IPS DF 4.7 (cell line): ENCODE data around the gene TNRC6C.

Source experiments
- DNase-seq: peaks from one replicate; pipeline ENCODE4 v3.0.0-alpha.2; 2013; ENCODE audit warnings: low spot score; ENCODE audit errors: extremely low read depth

TNRC6C gene

DNA sequence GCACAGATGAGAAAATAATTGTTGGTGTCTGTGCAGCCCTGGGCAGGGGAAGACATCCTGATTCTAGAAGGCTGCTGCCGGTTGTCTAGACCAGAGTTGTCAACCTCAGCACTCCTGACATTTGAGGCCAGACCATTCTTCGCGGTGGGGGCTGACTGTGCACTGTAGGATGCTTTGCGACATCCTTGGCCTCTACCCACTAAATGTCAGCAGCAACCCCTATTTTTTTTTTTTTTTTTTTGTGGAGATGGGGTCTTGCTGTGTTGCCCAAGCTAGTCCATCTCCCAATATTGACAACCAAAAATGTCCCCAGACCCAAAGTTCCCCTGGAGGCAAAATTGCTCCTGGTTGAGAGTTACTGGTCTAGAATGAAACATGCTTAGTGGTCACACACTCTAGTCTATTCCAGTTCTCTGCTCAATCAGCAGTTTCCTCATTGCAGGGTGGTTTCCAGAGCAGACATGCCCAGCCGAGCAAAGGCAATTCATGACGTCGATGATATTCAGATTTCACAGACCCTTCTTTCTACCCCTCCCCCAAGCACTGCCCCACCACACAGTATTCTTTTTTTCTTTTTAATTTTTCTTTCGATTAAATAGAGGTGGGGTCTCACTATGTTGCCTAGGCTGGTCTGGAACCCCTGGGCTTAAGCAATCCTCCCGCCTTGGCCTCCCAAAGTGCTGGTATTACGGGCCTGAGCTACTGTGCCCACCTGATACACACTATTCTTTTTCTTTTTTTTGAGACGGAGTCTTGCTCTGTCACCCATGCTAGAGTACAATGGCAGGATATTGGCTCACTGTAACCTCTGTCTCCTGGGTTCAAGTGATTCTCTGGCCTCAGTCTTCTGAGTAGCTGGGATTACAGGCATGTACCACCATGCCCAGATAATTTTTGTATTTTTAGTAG lies 196.7 kb downstream of the TNRC6C start:
- DNase-seq = no peak
